Endothelial cell of umbilical vein (primary cell): ENCODE results near the gene TUT7. TPM values are rescaled to one million over a fixed set of nuclear protein-coding genes. Genes with fewer than 3 reads are reported as not detected.
"Not testable (repeated sequence)": the region's sequence is repeated elsewhere in the genome, so short reads cannot be mapped to it uniquely, and the experiment has no call there.

Source experiments
- BruUV-seq: library from RNA; stranded (reverse); fragments of 400-500 nt; replicated peaks from 2 replicates; lab custom pipeline; 2021; lab: Mats Ljungman, UMichigan
- CTCF ChIA-PET: fragments of 300-600, 350-600 bp; sonication (Branson Sonifier 250); formaldehyde crosslinking; loops from one replicate; lab custom pipeline; 2021; ENCODE audit warnings: antibody characterized with exemption, inconsistent platforms; lab: Charles Lee
- POLR2A ChIA-PET: fragments of 300-600, 350-600 bp; sonication (Branson Sonifier 250); formaldehyde crosslinking; loops from one replicate; lab custom pipeline; 2021; ENCODE audit warnings: antibody characterized with exemption, inconsistent platforms; lab: Charles Lee
- DNase-seq: peaks from one replicate; pipeline ENCODE4 v3.0.0-alpha.2; 2011; ENCODE audit warnings: low read depth, low spot score
- FAIRE-seq: peaks from 2 replicates; lab custom pipeline; 2011; peaks lifted over from hg19 to GRCh38; lab: Jason Lieb, UNC
- H2AFZ ChIP-seq: 2 replicates; pipeline ENCODE4 v1.6.0; 2012; ENCODE audit warnings: low read depth, low read length, control low read depth, inconsistent platforms
- H3K27ac ChIP-seq: 2 replicates; pipeline ENCODE4 v1.5.1; 2011; ENCODE audit warnings: low read depth, mild to moderate bottlenecking, control low read depth, low read length, moderate library complexity; ENCODE audit not compliant: insufficient read depth
- H3K27me3 ChIP-seq, 2 experiments: 2 replicates each; pipeline versions ENCODE4 v1.6.0 to v1.6.1; 2011; ENCODE audit warnings: low read length in 2 of 2, mixed read lengths in 1 of 2; ENCODE audit not compliant: control insufficient read depth in 2 of 2, insufficient read depth in 2 of 2
- H3K36me3 ChIP-seq, 2 experiments: 2 replicates in 1 of 2; 3 replicates in 1 of 2; pipeline ENCODE4 v1.5.1; 2011; ENCODE audit warnings: low read length in 2 of 2, mild to moderate bottlenecking in 1 of 2, moderate library complexity in 1 of 2; ENCODE audit not compliant: control insufficient read depth in 2 of 2, insufficient read depth in 2 of 2; ENCODE audit errors: extremely low read depth in 1 of 2
- H3K4me1 ChIP-seq: 3 replicates; pipeline ENCODE4 v1.5.1; 2011; ENCODE audit warnings: mild to moderate bottlenecking, low read length; ENCODE audit not compliant: control insufficient read depth, insufficient read depth; ENCODE audit errors: extremely low read depth
- H3K4me2 ChIP-seq: 2 replicates; pipeline ENCODE4 v1.6.1; 2011; ENCODE audit warnings: low read length, control low read depth, mixed read lengths; ENCODE audit not compliant: insufficient read depth
- H3K4me3 ChIP-seq, 3 experiments: fragments of 200-600 bp in 1 of 3; sonication (generic), shearing (Covaris generic) in 1 of 3; replicated peaks in 1 of 3; 2 replicates each; pipeline ENCODE4 v1.5.1; 2011 to 2016; ENCODE audit warnings: control low read depth in 3 of 3, low read length in 3 of 3, mild to moderate bottlenecking in 2 of 3, inconsistent platforms in 1 of 3, low read depth in 1 of 3, moderate library complexity in 1 of 3; ENCODE audit not compliant: insufficient read depth in 1 of 3
- H3K79me2 ChIP-seq: 2 replicates; pipeline ENCODE4 v1.6.0; 2012; ENCODE audit warnings: low read length, inconsistent platforms; ENCODE audit not compliant: control insufficient read depth, insufficient read depth
- H3K9ac ChIP-seq: replicated peaks from 2 replicates; pipeline ENCODE3; 2011; ENCODE audit warnings: low read length, control low read depth; ENCODE audit not compliant: insufficient read depth; ENCODE audit errors: extremely low read depth
- H3K9me1 ChIP-seq: replicated peaks from 3 replicates; pipeline ENCODE4 v1.6.0; 2011; ENCODE audit warnings: mild to moderate bottlenecking, low read length; ENCODE audit not compliant: control insufficient read depth, insufficient read depth; ENCODE audit errors: extremely low read depth
- H3K9me3 ChIP-seq: replicated peaks from 2 replicates; pipeline ENCODE4 v1.5.1; 2012; ENCODE audit warnings: low read length, inconsistent platforms; ENCODE audit not compliant: control insufficient read depth, insufficient read depth
- H4K20me1 ChIP-seq: replicated peaks from 2 replicates; pipeline ENCODE3; 2011; ENCODE audit warnings: mild to moderate bottlenecking, low read length; ENCODE audit not compliant: control insufficient read depth, insufficient read depth; ENCODE audit errors: extremely low read depth
- GATA2 ChIP-seq: IDR thresholded peaks from 2 replicates; pipeline ENCODE4 v1.7.0; 2011; ENCODE audit warnings: low read depth, mild to moderate bottlenecking, moderate library complexity, mixed read lengths, low read length; ENCODE audit not compliant: insufficient read length, insufficient read depth
- JUN ChIP-seq: IDR thresholded peaks from 2 replicates; pipeline ENCODE4 v1.6.1; 2011; ENCODE audit warnings: borderline replicate concordance, low read depth; ENCODE audit not compliant: insufficient read length, insufficient read depth
- MAX ChIP-seq: IDR thresholded peaks from 2 replicates; pipeline ENCODE4 v1.6.1; 2011; ENCODE audit not compliant: insufficient read depth, insufficient read length
- POLR2A ChIP-seq: IDR thresholded peaks from 2 replicates; pipeline ENCODE4 v1.6.1; 2012; ENCODE audit warnings: low read depth, mild to moderate bottlenecking, control low read depth, low read length
- POLR2AphosphoS5 ChIP-seq: IDR thresholded peaks from 2 replicates; pipeline ENCODE4 v1.6.1; 2012; ENCODE audit warnings: low read depth, mild to moderate bottlenecking, control low read depth, low read length, moderate library complexity; ENCODE audit not compliant: insufficient read depth
- dilution Hi-C: fragments of 300-500 bp; cut with MboI; formaldehyde crosslinking; loops from one replicate; pipeline ENCODE4 v1.15.0; 2019; ENCODE audit warnings: low sequenced_read_pairs; ENCODE audit not compliant: extremely low pct_ligation_motif_present
- intact Hi-C: fragments of 100-400 bp; cut with micrococcal nuclease; formaldehyde crosslinking; loops from one replicate; pipeline ENCODE4 v1.10.0; 2022
- polyA plus RNA-seq, 4 experiments: library from polyadenylated mRNA; depleted of rRNA in 3 of 4; stranded (reverse) in 3 of 4; unstranded in 1 of 4; fragments of >200 nt; gene quantifications; 2 replicates each; pipeline versions ENCODE4 v1.2.1 to v1.2.3, GENCODE V29; 2011 to 2012; ENCODE audit warnings: missing spikeins in 1 of 4
- total RNA-seq: library from RNA; stranded (reverse); gene quantifications from 2 replicates; pipeline ENCODE4 v1.2.3, GENCODE V29; 2021
- TF ChIP-seq, protein P1 (sequence below), 2 donors: IDR thresholded peaks; 1 replicate in 1 of 2; 2 replicates in 1 of 2; pipeline ENCODE4 v1.5.1; 2011; ENCODE audit warnings: low read length in 2 of 2, mild to moderate bottlenecking in 2 of 2, moderate library complexity in 2 of 2, control low read depth in 1 of 2, inconsistent platforms in 1 of 2, low read depth in 1 of 2; ENCODE audit not compliant: insufficient read depth in 1 of 2; ENCODE audit errors: extremely low read depth in 1 of 2

Gene TUT7
- total and polyA plus RNA-seq, 2 donors (not counting 3 experiments of a cell fraction or from before 2014, with no cell fraction given): 5.1 to 19.0 TPM

DNA sequence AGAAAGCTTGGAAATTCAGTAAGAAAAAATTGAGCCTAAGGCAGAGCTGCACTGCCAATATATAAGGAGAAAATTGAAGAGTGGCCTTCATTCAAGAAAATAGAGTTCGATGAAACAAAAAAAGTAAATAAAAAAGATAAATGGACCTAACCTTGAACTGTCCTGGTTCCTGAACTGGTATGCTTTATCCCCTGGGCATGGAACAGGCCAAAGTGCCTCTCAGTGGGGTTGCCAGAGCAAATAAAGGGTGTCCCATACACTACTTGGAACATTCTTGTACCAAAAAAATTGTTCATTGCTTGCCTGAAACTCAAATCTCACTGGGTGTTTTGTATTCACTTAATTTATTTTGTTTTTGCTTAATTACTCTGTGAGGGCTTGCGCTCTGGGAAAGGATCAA, 42.2 kb upstream of the TUT7 start:
- Histone ChIP-seq H3K36me3 (no peaks in the 10 kb centered on the region), H3K27ac (no peak overlapping the region), H3K9me3 (no peaks in the 10 kb centered on the region), H4K20me1 (no peaks in the 10 kb centered on the region), H3K27me3 (no peaks in the 10 kb centered on the region), H3K9me1 (no peaks in the 10 kb centered on the region), H3K79me2 (no peaks in the 10 kb centered on the region), H3K4me3 (no peak overlapping the region), H3K9ac (no peak overlapping the region), H3K4me2 (no peak overlapping the region), H2AFZ (no peak overlapping the region), H3K4me1 (no peaks in the 10 kb centered on the region)
- dilution Hi-C loops (no loop called here), intact Hi-C loops (no loop called here)
- DNase-seq (no peak), FAIRE-seq (no peak)
- ChIA-PET POLR2A (no interaction called here), CTCF (interaction anchor here (0.9 kb wide), 1 partner anchor 18 kb away, joined by 3 read pairs; no protein-coding TSS in a partner anchor)
- TF ChIP-seq MAX: no peak
- TF ChIP-seq, protein P1, sequence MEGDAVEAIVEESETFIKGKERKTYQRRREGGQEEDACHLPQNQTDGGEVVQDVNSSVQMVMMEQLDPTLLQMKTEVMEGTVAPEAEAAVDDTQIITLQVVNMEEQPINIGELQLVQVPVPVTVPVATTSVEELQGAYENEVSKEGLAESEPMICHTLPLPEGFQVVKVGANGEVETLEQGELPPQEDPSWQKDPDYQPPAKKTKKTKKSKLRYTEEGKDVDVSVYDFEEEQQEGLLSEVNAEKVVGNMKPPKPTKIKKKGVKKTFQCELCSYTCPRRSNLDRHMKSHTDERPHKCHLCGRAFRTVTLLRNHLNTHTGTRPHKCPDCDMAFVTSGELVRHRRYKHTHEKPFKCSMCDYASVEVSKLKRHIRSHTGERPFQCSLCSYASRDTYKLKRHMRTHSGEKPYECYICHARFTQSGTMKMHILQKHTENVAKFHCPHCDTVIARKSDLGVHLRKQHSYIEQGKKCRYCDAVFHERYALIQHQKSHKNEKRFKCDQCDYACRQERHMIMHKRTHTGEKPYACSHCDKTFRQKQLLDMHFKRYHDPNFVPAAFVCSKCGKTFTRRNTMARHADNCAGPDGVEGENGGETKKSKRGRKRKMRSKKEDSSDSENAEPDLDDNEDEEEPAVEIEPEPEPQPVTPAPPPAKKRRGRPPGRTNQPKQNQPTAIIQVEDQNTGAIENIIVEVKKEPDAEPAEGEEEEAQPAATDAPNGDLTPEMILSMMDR (IDR thresholded peaks at IDR 0.05; ENCODE audit: extremely low read depth in 1 of 2, insufficient read depth in 1 of 2, low read depth in 1 of 2, low read length in 2 of 2): no peak
- TF ChIP-seq POLR2AphosphoS5: no peak
- TF ChIP-seq JUN: no peak
- TF ChIP-seq GATA2: no peak
- no peak for TF ChIP-seq POLR2A
- BruUV-seq: no TSS peak

DNA sequence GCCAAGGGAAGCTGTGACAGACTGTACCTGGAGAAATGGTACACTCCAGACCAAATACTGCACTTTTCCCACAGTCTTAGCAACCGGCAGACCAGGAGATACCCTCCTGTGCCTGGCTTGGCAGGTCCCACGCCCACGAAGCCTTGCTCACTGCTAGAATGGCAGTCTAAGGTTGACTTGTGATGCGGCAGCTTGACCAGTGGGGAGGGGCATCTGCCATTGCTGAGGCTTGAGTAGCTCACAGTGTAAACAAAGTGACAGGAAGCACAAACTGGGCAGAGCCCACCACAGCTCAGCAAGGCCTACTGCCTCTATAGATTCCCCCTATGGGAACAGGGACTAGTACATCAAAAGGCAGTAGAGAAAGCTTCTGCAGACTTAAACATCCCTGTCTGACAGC, 36.0 kb upstream of the TUT7 start:
- H3K27ac ChIP-seq, FAIRE-seq, dilution Hi-C loops, H3K4me2 ChIP-seq, BruUV-seq, H3K9ac ChIP-seq, H3K9me1 ChIP-seq, intact Hi-C loops, H3K4me3 ChIP-seq, H3K27me3 ChIP-seq, H3K79me2 ChIP-seq, H3K36me3 ChIP-seq, H3K9me3 ChIP-seq, H3K4me1 ChIP-seq, H2AFZ ChIP-seq, H4K20me1 ChIP-seq, POLR2A ChIA-PET, DNase-seq: not testable (repeated sequence)
- CTCF ChIA-PET: interaction anchor here (2.0 to 2.2 kb wide), 2 partner anchors 18 to 24 kb away, joined by 4 to 5 read pairs; no protein-coding TSS in a partner anchor
